RPMI8226 (cell line): ENCODE measurements around the gene TUFT1.
A peak's percentile ranks its signal among the peaks of the same experiment; 100 is the strongest.

Experiments
- DNase-seq: peaks from one replicate; pipeline ENCODE4 v3.0.0-alpha.2; 2015

The TUFT1 gene, protein sequence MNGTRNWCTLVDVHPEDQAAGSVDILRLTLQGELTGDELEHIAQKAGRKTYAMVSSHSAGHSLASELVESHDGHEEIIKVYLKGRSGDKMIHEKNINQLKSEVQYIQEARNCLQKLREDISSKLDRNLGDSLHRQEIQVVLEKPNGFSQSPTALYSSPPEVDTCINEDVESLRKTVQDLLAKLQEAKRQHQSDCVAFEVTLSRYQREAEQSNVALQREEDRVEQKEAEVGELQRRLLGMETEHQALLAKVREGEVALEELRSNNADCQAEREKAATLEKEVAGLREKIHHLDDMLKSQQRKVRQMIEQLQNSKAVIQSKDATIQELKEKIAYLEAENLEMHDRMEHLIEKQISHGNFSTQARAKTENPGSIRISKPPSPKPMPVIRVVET

DNA sequence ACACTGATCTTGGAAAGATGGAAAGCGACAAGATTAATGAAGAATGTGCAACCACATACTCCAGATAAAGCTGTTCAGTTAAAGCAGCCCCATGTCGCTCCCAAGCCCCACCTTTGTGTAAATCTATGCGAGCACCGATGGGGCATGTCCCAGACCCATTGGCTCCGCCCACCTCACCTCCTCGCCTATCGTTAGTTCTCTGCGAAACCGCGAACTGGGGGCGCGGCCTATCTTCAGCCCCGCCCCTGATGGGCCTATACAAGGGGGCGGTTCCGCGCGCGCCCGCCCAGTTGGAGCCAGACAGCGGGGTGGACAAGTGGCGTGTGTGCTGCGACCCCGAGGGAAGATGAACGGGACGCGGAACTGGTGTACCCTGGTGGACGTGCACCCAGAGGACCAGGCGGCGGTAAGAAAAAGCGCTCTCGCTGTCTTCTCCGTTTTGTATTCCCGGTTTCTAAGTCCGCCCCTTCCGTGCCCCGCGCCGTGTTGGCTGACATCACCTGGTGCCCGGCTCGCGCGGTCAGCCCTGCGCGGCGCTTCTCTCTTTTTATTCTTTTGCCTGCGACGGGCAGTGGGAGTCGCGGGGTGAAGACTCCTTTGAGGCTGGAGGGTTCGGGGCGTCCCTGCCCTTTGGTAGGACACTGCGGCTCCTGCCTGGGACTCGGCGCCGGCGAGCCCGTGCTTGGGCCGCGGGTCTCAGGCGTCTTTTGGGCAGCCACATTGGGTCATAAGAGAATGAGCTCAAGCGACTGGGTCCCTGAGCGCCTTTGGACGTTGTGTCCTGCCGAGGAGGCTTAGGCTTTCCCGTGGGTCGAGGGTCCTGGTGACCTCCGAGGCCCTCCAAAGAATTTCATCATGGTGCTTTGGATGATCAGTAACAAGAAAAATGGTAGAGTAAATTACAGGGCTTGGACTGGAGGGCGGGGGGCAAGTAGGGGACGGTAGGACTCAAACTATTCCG, at the start of gene TUFT1:
Gene TUFT1, plus strand, starts transcription at position 289 of the 961 bp plus-strand sequence. Its CDS starts 58 bp downstream, at position 347.
- peak; percentile 100 for DNase-seq

DNA sequence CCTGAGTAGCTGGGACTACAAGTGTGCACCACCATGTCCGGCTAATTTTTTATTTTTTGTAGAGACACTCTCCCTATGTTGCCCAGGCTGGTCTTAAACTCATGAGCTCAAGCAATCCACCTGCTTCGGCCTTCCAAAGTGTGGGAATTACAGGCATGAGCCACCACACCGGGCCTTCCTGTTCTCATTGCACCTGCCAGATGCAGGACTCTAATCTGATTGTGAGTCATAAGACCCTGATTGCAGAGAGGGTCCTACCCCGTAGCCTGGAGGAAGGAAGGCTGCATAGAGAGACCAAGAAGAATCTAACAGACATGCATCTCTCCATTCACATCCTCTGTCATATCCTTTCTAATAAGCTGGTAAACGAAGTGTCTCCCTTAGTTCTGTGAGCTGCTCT, 48.5 kb upstream of the TUFT1 start:
- no peak for DNase-seq

DNA sequence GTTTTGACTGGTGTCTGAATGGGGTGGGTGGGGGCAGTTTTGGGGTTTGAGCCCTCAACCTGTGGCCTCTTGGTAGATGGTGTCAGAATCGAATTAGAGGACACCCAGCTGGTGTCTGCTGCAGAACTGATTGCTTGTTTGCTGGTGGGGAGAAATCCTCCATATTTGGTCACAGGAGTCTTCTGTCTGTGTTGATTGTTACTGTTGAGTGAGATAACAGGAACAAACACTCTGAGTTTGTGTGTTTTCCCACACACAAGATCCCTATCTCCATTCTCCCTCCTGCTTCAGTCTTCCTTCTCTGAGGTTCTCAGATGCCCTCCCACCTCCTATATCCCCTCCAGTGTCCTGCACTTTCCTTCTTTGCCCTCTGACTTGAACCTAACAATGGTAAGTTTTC, 48.0 kb upstream of the TUFT1 start:
- DNase-seq: no peak

DNA sequence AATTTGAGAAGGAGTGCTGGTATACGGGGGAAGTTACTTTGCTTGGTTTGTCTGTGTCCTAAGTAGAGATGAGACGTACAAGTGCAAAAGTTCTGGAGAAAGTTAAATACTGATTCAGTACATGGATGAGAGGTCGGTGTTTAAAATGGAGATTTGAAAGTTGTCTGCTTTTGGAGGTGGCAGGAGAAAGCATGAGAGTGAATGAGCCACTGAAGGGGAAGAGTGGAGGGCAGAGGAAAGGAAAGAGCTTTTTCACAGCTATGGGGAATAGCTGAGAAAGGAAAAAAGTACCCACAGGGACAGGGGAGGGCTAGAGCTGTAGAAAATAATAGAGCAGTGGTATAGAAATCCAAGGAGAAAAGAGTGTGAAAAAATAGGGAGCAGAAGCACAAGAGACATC, 47.1 kb upstream of the TUFT1 start:
- DNase-seq: no peak

DNA sequence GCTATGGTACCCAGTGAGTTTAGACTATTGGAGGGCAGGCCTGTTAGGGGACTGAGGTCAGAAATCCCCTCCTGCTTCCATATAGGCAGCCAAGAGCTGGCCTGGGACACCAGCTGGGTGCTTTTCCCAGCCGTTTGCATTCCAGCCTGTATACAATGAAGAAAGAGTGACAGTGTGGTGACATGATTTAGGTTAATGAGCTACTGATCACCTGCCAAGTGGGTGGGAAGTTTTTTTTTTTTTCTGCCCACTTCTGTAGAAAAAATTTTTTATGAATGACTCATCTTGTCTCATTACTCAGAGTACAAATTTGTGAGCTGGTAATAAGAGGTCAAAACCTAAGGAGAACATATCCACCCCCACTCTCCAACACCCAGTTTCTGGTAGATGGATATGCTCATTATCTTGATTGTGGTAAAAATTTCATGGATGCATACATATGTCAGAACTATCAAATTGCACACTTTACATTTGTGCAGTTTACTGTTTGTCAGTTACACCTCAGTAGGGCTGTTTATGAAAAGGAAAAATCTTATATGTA, 45.3 kb upstream of the TUFT1 start:
- DNase-seq: peak; percentile 24

DNA sequence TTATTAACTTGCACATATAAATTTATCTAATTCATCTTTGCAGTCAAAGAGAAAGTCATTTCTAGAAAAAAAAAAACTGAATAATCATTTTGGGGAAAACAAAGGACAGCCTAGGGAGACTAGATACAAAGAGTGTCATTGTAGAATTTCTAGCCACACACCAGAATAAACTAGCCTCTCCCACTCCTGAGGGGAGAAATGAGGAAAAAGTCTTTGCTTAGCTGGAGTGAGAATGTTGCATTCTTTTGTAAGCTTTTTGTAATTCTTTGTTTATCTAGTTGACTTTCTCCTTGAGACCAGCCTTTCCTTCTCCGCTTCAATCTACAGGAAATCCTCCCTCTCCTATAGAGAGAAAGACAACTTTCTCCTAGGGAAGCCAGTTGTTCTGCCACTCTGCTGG, 44.8 kb upstream of the TUFT1 start:
- DNase-seq: no peak

DNA sequence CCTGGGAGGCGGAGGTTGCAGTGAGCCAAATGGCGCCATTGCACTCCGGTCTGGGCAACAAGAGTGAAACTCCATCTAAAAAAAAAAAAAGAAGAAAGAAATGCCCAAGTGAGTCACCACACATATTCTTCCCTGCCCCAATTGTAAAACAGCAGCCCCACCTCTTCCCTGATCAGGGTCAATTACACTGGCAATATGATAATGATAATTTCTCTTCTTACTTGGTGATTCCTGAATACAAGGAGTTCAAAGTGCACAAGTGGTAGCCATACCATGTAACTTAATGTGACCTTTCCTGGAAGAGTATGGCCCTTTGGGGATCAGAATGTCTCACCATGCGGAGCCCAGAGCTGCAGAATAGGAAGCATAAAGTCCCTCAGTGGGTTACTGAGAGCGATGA, 40.7 kb upstream of the TUFT1 start:
- no peak for DNase-seq

DNA sequence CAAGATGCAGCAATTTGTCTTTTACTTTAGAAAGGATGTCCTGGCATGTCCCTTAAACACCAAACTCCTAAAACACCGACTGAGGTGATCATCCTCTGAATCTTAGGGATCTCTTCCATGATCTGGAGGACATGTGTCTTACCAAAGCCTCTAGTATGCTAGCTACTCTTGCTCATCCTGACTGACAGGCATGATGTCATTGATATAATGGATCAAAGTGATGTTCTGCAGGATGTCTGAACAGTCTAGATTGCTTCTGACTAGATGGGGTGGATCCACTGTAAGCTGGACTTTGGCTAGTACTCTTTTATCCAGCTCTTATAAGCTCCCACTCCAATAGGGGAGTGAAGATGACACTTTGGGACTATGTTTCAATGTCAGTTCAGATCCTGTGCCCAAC, 40.2 kb upstream of the TUFT1 start:
- no peak for DNase-seq

DNA sequence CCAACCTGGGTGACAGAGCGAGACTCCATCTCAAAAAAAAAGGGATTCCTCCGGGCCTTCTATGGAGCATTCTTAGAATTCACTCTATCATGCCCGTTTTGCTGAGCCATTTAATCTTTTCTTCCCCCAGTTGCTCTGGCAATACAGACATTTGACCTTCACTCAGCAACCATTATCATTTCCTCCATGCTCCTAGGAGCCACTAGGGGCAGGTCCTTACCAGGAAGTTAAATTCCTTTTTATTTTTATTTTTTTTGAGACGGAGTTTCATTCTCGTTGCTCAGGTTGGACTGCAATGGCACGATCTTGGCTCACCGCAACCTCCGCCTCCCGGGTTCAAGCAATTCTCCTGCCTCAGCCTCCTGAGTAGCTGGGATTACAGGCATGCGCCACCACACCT, 38.6 kb upstream of the TUFT1 start:
- DNase-seq: no peak

DNA sequence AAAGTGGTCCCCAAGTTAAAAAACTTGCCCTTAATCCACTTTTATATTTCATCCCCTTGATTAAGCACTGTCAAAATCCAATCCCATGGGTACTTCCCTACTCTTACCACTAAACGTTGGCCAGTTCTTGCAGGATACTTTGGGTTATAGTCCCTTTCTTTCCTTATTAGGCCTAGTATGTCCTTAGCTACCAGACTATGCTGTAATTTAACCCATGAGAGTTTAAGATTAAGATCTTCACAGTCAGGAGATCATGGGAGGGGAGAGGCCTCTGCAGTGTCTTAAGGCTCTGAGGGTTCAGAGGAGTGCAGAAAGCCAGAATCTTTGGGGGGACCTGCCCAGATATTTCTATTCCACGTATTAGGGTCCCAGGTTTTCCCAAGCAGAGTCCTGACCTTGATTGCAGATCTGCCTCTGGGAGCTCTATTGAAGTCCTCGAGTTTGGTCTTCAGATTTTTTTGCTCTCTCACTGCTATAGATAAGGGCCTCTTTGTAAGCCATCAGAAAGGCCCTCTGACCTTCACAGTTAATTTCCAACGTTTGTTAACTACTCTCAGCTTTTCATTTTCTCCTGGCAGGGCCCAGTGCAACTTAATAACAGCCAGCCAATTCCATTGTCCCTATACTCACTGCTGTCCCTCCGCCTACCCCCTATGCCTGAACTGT, 37.9 kb upstream of the TUFT1 start:
- DNase-seq: no peak

DNA sequence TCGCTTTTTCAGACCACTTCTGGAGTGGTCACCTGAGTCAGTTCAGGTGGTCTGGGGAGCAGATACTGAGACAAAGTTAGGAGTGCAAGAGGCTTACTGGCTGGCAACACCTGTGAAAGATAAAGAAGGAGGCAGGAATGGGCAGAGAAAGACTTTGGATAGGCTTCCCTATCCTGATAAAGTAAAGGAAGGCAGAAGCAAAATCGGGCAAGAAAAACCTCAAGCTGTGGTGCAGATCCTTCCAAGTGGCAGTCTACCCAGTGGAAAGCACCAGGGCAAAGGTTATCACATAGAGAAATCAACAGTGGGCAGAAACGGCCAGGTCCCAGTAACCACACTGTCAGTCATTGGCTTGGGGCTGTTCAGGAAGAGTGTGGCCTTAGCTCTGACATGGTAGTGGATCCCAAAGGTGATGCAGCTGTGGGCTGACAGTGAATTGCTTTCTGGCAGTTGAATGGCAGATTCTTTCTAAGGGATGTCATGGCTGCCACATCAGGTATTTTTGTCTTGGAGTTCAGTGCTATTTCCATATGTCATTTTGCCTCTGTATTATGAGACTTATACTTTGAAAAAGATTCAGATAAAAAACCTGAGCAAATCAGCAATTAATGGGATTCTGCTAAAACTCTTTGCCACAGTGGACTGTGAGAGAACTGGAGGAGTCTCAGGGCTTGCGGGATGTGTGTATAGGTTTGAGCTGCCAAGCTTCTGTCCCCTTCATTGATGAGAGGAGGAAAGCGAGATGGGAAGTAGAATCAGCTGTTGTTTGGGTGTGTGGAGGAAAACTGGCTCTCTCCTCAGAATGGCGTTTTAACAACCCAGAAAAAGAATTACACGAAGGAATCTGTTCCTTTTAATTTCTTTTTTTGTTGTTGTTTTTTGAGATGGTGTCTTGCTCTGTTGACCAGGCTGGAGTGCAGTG, 37.0 kb upstream of the TUFT1 start:
- DNase-seq: no peak

DNA sequence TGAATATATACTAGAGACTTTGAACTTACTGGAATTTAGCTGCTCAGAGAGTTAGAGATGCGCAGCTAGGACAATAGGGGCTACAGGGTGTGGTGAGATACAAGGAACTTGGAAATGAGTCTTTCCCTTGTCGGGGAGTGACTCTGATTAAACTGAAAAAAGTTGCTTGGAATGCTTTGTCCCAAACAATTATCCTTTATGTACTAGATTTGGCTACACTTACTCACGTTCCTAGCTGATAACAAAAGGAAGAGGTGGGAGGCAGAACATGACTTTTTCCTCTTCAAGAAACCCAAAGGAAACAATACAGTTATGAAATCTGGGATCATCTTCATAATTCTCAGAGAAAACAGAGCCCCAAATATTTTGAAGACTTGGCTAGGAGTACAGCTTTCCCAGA, 35.9 kb upstream of the TUFT1 start:
- DNase-seq: no peak

DNA sequence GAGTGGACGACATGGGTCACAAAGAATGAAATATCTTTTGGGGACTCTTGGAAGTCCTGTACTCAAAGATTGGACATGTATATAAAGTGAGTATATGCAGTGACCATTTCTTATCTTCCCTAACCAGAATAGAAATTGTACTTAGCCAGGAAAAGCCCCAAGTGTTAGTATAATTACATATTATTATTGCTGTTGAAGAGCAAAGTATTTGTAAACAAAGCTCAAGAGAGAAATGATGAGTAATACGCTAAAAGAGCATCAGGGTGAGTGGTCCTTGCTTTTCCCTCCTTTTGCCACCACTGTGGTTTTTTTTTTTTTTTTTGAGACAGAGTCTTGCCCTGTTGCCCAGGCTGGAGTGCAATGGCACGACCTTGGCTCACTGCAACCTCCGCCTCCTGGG, 35.4 kb upstream of the TUFT1 start:
- no peak for DNase-seq

DNA sequence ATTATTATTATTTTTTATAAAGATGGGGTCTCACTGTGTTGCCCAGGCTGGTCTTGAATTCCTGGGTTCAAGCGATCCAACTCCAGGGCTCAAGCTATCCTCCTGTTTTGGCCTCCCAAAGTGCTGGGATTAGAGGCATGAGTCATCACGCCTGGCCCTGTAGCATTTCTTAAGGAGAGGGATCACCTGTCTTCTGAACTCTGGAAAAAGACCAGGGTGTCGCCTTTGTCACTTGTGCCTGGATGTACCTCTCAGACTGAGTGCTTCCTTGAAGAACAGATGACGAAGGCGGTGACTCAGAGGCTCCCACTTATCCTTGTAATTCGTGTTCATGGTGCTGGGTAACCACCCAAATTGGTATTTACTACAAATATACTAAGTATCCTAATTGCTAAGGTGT, 31.3 kb upstream of the TUFT1 start:
- no peak for DNase-seq

DNA sequence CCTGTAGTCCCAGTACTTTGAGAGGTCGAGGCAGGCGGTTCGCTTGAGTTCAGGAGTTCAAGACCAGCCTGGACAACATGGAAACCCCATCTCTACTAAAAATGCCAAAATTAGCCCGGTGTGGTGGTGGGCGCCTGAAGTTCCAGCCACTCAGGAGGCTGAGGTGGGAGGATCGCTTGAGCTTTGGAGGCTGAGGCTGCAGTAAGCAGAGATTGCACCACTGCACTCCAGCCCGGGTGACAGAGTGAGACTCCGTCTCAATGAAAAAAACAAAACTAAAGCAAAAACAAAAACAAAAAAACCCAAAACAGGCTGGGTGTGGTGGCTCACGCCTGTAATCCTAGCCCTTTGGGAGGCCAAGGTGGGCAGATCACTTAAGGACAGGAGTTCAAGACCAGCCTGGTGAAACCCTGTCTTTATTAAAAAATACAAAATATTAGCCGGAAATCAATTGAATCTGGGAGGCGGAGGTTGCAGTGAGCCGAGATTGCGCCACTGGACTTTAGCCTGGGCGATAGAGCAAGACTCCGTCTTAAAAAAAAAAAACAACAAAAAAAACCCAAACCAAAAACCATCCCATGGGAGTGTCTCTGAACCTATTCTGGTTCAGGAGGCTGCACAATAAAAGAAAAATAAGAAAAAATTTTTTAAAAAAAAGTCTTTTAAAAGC, 30.6 kb upstream of the TUFT1 start:
- no peak for DNase-seq

DNA sequence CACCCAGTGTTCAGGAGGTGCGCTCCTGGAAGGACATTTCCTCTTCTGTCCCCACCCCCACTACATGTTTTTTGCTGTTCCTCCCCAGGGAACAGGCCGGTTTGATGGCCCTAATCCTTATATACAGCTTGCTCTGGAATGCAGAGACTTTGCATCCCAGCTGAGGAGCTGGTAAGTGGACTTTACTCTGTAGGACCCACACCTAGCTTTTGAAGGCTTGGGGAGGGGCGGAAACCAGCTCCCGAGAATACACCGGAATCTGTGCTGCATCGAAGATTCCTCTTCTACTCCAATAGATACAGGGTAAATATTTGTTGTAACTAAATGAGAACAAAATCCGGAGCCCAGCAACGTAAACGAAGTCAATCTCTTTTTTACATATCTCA, 30.1 kb upstream of the TUFT1 start:
- DNase-seq: no peak

DNA sequence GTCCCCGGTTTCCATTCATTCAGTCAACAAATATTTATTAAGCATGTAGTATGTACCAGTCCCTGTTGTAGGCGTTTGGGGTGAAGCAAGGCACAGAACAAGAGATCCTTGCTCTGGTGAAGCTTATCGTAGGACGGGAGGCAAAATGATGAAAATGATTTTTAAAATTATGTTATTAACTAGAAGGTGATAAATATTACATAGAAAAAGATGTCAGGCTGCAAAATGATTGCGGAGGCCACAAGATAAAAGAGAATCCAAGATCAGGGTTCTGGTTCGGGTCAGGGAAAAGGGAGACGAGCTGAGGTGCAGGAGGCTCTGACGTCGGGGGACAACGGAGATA, 29.5 kb upstream of the TUFT1 start:
- DNase-seq: no peak

DNA sequence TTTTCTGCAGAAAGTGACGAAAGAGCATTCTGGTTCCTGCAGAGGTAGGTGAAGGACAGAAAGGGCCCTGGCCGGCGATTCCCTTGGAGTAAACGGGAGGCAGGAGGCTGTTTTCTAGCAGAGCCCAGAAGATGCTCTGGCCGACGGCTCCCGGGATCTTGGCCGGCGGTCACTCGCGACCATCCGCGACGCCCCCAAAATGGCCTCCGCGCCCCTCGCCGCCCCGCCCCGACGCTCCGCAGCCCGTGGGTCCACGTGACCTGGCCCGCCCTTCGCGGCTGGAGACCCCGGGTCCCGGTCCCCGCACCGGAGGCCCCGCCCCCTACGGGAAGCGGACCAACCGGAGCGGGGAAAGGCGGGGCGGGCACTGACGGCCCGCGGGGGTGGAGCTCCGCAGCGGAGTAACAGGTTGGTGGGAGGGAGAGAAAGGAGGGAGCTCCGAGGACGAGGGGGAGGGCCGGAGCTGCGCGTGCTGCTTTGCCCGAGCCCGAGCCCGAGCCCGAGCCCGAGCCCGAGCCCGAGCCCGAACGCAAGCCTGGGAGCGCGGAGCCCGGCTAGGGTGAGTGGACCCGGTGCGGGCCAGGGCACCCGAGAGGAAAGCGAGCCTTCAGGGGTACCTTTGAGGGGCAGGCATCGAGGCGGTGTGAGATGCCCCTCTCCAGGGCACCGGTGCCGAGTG, 29.0 kb upstream of the TUFT1 start, which contains the start of gene CGN:
Gene CGN, plus strand, starts transcription at position 431 of the 679 bp plus-strand sequence. CDS start 7,133 bp downstream, outside the sequence.
- peak; percentile 92 for DNase-seq

DNA sequence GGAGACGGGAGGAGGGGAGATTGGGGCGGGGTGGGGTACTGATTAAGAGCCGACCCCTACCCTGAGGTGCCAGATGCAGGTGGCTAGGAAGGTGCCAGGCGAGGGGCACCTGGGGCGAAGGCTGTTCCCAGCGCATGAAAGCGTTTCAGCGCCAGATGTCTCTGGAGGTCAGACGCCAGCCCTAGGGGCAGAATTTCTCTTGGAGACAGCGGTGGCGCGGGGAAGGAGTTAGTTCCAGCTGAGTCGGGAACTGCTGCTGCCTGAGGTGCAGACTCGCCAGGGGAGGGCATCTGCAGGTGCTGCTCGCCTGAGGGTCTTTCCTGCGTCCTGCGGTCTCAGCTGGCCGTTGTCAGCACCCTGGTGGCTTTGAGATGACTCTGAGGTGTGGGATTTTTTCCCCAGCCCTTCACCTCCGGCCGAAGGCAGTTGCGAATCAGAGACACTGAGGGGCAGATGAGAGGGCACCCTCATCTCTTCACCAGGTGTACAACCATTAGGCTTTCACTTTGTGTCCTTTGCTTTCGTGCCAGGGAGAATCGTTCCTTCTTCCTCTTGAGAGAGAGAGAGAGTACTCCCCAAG, 28.4 kb upstream of the TUFT1 start:
- peak; percentile 76 for DNase-seq

DNA sequence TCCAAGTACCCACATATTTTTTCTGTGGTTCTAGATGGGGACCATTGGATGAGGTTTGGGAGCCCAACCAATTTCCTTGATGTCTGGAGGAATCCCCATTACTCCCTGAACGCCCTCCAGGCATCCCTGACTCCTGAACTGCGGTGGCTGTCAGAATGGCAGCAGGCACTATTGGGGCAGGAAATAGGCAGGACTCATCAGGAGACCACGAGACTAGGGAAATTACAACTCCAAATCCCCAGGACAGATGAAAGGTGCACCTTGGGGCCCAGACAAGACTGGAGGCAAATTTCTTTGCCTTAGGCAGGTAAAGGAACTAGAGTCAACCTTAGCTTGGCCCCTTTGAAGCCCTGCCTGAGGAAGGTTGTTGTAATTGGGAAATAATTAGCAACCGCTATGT, 27.8 kb upstream of the TUFT1 start:
- no peak for DNase-seq
